ENCODE results near the gene NR4A3. TPM values are rescaled to one million over a fixed set of nuclear protein-coding genes. Genes with fewer than 3 reads are reported as not detected.

The NR4A3 gene
- total and polyA plus RNA-seq, 2 of the 13 experiments (the other 11 are each of a cell fraction or from before 2014, with no cell fraction given), result 0.02 to 0.09 TPM

DNA sequence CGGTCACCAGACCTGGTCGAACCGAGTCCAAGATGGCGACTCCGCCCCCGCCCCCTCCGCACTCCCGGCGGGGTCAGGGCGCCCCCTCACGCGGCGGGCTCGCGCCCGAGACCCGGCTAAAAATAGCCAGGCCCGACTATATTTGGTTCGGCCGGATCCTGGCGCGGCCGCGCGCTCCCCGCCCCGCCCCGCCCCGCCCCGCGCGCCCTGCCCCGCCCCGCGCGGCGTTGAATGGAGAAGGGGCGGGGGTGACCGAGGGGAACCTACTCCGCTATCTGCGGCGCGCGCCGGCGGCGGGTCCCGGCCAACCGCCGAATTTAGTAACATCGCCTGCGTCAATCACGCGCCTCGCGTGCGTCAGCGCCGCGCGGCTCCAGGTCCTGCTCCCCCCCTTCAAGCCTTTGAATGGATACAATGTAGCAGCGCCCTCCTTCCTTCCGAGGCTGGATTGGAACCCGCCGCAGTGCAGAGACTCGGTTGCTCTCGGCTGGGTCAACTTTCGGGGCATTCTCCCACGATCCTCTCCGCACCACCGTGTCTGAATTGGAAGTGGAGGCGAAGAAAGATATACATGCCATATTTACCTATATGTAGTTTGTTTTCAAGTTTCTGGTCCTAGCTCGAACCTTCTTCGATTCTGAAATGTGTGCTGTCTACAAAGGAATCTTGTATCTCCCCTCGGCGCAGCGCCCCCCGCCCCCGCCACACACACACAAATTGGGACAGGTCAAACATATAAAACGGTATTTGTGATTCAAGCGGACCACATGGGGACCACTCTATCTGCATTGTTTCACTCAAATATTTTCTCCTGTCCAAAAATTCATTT, 1.6 kb upstream of the NR4A3 start (continued):
- TF ChIP-seq, protein P1, sequence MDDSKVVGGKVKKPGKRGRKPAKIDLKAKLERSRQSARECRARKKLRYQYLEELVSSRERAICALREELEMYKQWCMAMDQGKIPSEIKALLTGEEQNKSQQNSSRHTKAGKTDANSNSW (CRISPR knock-in tag; IDR thresholded peaks at IDR 0.05; ENCODE audit: borderline replicate concordance), result no peak
- TF ChIP-seq RXRA (CRISPR knock-in tag; IDR thresholded peaks at IDR 0.05), result peak; percentile 50
- TF ChIP-seq, protein P2, sequence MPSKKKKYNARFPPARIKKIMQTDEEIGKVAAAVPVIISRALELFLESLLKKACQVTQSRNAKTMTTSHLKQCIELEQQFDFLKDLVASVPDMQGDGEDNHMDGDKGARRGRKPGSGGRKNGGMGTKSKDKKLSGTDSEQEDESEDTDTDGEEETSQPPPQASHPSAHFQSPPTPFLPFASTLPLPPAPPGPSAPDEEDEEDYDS (CRISPR knock-in tag; IDR thresholded peaks at IDR 0.05), result no peak
- TF ChIP-seq PHF20 (CRISPR knock-in tag; IDR thresholded peaks at IDR 0.05), result peak; percentile 27; the same call in 1 of the 2 replicates
- peak; percentile 2; the same call in 1 of the 2 replicates for TF ChIP-seq PHF21A (CRISPR knock-in tag; IDR thresholded peaks at IDR 0.05)
- TF ChIP-seq, protein P3, sequence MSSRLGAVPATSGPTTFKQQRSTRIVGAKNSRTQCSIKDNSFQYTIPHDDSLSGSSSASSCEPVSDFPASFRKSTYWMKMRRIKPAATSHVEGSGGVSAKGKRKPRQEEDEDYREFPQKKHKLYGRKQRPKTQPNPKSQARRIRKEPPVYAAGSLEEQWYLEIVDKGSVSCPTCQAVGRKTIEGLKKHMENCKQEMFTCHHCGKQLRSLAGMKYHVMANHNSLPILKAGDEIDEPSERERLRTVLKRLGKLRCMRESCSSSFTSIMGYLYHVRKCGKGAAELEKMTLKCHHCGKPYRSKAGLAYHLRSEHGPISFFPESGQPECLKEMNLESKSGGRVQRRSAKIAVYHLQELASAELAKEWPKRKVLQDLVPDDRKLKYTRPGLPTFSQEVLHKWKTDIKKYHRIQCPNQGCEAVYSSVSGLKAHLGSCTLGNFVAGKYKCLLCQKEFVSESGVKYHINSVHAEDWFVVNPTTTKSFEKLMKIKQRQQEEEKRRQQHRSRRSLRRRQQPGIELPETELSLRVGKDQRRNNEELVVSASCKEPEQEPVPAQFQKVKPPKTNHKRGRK (CRISPR knock-in tag; IDR thresholded peaks at IDR 0.05), result no peak
- peak; percentile 67 for TF ChIP-seq ZFX (CRISPR knock-in tag; IDR thresholded peaks at IDR 0.05; ENCODE audit: low read depth)
- 0 out of 2 replicates have a peak, but pooled peaks have one; percentile 7 for TF ChIP-seq ZBTB7A (CRISPR knock-in tag; IDR thresholded peaks at IDR 0.05)
- TF ChIP-seq, protein P4, sequence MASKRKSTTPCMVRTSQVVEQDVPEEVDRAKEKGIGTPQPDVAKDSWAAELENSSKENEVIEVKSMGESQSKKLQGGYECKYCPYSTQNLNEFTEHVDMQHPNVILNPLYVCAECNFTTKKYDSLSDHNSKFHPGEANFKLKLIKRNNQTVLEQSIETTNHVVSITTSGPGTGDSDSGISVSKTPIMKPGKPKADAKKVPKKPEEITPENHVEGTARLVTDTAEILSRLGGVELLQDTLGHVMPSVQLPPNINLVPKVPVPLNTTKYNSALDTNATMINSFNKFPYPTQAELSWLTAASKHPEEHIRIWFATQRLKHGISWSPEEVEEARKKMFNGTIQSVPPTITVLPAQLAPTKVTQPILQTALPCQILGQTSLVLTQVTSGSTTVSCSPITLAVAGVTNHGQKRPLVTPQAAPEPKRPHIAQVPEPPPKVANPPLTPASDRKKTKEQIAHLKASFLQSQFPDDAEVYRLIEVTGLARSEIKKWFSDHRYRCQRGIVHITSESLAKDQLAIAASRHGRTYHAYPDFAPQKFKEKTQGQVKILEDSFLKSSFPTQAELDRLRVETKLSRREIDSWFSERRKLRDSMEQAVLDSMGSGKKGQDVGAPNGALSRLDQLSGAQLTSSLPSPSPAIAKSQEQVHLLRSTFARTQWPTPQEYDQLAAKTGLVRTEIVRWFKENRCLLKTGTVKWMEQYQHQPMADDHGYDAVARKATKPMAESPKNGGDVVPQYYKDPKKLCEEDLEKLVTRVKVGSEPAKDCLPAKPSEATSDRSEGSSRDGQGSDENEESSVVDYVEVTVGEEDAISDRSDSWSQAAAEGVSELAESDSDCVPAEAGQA (IDR thresholded peaks at IDR 0.05; ENCODE audit: low read depth), result 0 out of 2 replicates have a peak, but pooled peaks have one; percentile 62
- TF ChIP-seq, protein P4 (CRISPR knock-in tag; IDR thresholded peaks at IDR 0.05; ENCODE audit: borderline replicate concordance), result no peak
- no peak for TF ChIP-seq SMYD3 (CRISPR knock-in tag; IDR thresholded peaks at IDR 0.05)
- TF ChIP-seq TAF1 (CRISPR knock-in tag; IDR thresholded peaks at IDR 0.05), result peak; percentile 23; the same call in 1 of the 2 replicates
- TF ChIP-seq, protein P5, sequence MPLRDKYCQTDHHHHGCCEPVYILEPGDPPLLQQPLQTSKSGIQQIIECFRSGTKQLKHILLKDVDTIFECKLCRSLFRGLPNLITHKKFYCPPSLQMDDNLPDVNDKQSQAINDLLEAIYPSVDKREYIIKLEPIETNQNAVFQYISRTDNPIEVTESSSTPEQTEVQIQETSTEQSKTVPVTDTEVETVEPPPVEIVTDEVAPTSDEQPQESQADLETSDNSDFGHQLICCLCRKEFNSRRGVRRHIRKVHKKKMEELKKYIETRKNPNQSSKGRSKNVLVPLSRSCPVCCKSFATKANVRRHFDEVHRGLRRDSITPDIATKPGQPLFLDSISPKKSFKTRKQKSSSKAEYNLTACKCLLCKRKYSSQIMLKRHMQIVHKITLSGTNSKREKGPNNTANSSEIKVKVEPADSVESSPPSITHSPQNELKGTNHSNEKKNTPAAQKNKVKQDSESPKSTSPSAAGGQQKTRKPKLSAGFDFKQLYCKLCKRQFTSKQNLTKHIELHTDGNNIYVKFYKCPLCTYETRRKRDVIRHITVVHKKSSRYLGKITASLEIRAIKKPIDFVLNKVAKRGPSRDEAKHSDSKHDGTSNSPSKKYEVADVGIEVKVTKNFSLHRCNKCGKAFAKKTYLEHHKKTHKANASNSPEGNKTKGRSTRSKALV (CRISPR knock-in tag; IDR thresholded peaks at IDR 0.05), result 0 out of 2 replicates have a peak, but pooled peaks have one; percentile 34
- peak; percentile 32; the same call in 1 of the 2 replicates for TF ChIP-seq KDM2A (CRISPR knock-in tag; IDR thresholded peaks at IDR 0.05; ENCODE audit: borderline replicate concordance, low read depth)
- TF ChIP-seq, protein P6, sequence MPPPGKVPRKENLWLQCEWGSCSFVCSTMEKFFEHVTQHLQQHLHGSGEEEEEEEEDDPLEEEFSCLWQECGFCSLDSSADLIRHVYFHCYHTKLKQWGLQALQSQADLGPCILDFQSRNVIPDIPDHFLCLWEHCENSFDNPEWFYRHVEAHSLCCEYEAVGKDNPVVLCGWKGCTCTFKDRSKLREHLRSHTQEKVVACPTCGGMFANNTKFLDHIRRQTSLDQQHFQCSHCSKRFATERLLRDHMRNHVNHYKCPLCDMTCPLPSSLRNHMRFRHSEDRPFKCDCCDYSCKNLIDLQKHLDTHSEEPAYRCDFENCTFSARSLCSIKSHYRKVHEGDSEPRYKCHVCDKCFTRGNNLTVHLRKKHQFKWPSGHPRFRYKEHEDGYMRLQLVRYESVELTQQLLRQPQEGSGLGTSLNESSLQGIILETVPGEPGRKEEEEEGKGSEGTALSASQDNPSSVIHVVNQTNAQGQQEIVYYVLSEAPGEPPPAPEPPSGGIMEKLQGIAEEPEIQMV (CRISPR knock-in tag; IDR thresholded peaks at IDR 0.05; ENCODE audit: low read depth), result peak; percentile 84
- TF ChIP-seq NR2F6 (IDR thresholded peaks at IDR 0.05), result no peak
- peak; percentile 18; the same call in 1 of the 2 replicates for TF ChIP-seq NR2F6 (CRISPR knock-in tag; IDR thresholded peaks at IDR 0.05)

Measured in HepG2 (cell line).